Suprapubic skin (tissue), 4 donors: ENCODE data around the gene ARID3A. TPM values are rescaled to one million over a fixed set of nuclear protein-coding genes. Genes with fewer than 3 reads are reported as not detected.

Experiments used
- DNase-seq, 2 donors: peaks; one replicate each; pipeline ENCODE4 v3.0.0-alpha.2; 2019; ENCODE audit warnings: low spot score in 2 of 2
- H3K27ac ChIP-seq: fragments of 200-600 bp; sonication (generic); one replicate; pipeline ENCODE4 v1.5.1; 2019
- H3K27me3 ChIP-seq: fragments of 200-600 bp; sonication (generic); one replicate; pipeline ENCODE4 v1.5.1; 2019
- H3K36me3 ChIP-seq: fragments of 200-600 bp; sonication (generic); one replicate; pipeline ENCODE4 v1.5.1; 2019
- H3K4me1 ChIP-seq: fragments of 200-600 bp; sonication (generic); one replicate; pipeline ENCODE4 v1.5.1; 2019
- H3K4me3 ChIP-seq: fragments of 200-600 bp; sonication (generic); one replicate; pipeline ENCODE4 v1.5.1; 2019; ENCODE audit warnings: mild to moderate bottlenecking
- H3K9me3 ChIP-seq: fragments of 200-600 bp; sonication (generic); one replicate; pipeline ENCODE4 v1.5.1; 2019
- EP300 ChIP-seq: sonication (generic); formaldehyde crosslinking; IDR thresholded peaks from one replicate; pipeline ENCODE4 v1.6.1; 2017; ENCODE audit warnings: antibody characterized with exemption
- POLR2A ChIP-seq, 2 donors: fragments of 450-650 bp; IDR thresholded peaks; one replicate each; pipeline ENCODE4 v1.6.1; 2017; ENCODE audit warnings: antibody characterized with exemption in 2 of 2, mild to moderate bottlenecking in 2 of 2, moderate library complexity in 2 of 2
- POLR2AphosphoS5 ChIP-seq, 3 donors: sonication (generic); formaldehyde crosslinking; IDR thresholded peaks; one replicate each; pipeline ENCODE4 v1.6.1; 2017; ENCODE audit warnings: antibody characterized with exemption in 3 of 3
- WGBS: methylation state at CpG from one replicate; pipeline ENCODE4 v1.1.5; 2018; 5-methylcytosine and 5-hydroxymethylcytosine counted together
- total RNA-seq, 4 donors: library from RNA; depleted of rRNA; stranded (reverse); fragments of >200 nt; gene quantifications; one replicate each; pipeline ENCODE4 v1.1.0, GENCODE V29; 2016
- TF ChIP-seq, protein P1 (sequence below), 2 donors: fragments of 200-600 bp in 1 of 2; fragments of 450-650 bp in 1 of 2; sonication (generic) in 1 of 2; IDR thresholded peaks; one replicate each; pipeline ENCODE4 v1.5.1; 2016 to 2019; ENCODE audit warnings: antibody characterized with exemption in 2 of 2, mild to moderate bottlenecking in 1 of 2, moderate library complexity in 1 of 2

Gene ARID3A
- total RNA-seq, 4 donors from 2014 or later: 4.7 to 7.5 (median 6.1) TPM

DNA sequence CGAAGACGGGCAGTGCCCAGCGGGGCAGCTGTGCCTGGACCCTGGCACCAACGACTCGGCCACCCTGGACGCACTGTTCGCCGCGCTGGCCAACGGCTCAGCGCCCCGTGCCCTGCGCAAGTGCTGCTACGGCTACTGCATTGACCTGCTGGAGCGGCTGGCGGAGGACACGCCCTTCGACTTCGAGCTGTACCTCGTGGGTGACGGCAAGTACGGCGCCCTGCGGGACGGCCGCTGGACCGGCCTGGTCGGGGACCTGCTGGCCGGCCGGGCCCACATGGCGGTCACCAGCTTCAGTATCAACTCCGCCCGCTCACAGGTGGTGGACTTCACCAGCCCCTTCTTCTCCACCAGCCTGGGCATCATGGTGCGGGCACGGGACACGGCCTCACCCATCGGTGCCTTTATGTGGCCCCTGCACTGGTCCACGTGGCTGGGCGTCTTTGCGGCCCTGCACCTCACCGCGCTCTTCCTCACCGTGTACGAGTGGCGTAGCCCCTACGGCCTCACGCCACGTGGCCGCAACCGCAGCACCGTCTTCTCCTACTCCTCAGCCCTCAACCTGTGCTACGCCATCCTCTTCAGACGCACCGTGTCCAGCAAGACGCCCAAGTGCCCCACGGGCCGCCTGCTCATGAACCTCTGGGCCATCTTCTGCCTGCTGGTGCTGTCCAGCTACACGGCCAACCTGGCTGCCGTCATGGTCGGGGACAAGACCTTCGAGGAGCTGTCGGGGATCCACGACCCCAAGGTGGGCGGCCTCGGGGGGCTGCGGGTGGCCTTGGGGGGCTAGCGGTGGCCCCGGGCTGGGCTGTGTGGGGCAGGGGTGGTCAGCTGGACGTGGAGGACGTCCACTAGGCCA, 79.2 kb downstream of the ARID3A start:
- Histone ChIP-seq H3K27me3 (peaks cover 33% of the 10 kb centered on the region), H3K27ac (no peak overlapping the region), H3K4me1 (peaks cover 19% of the 10 kb centered on the region), H3K4me3 (no peak overlapping the region), H3K36me3 (peaks cover 17% of the 10 kb centered on the region), H3K9me3 (no peaks in the 10 kb centered on the region)
- DNase-seq: no peak
- WGBS: 87% methylated on average over 40 of the region's 70 CpGs
- TF ChIP-seq, protein P1, sequence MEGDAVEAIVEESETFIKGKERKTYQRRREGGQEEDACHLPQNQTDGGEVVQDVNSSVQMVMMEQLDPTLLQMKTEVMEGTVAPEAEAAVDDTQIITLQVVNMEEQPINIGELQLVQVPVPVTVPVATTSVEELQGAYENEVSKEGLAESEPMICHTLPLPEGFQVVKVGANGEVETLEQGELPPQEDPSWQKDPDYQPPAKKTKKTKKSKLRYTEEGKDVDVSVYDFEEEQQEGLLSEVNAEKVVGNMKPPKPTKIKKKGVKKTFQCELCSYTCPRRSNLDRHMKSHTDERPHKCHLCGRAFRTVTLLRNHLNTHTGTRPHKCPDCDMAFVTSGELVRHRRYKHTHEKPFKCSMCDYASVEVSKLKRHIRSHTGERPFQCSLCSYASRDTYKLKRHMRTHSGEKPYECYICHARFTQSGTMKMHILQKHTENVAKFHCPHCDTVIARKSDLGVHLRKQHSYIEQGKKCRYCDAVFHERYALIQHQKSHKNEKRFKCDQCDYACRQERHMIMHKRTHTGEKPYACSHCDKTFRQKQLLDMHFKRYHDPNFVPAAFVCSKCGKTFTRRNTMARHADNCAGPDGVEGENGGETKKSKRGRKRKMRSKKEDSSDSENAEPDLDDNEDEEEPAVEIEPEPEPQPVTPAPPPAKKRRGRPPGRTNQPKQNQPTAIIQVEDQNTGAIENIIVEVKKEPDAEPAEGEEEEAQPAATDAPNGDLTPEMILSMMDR (IDR thresholded peaks at IDR 0.05): no peak
- TF ChIP-seq POLR2AphosphoS5 (IDR thresholded peaks at IDR 0.05) (no peak), POLR2A (IDR thresholded peaks at IDR 0.05) (no peak), EP300 (no peak)

DNA sequence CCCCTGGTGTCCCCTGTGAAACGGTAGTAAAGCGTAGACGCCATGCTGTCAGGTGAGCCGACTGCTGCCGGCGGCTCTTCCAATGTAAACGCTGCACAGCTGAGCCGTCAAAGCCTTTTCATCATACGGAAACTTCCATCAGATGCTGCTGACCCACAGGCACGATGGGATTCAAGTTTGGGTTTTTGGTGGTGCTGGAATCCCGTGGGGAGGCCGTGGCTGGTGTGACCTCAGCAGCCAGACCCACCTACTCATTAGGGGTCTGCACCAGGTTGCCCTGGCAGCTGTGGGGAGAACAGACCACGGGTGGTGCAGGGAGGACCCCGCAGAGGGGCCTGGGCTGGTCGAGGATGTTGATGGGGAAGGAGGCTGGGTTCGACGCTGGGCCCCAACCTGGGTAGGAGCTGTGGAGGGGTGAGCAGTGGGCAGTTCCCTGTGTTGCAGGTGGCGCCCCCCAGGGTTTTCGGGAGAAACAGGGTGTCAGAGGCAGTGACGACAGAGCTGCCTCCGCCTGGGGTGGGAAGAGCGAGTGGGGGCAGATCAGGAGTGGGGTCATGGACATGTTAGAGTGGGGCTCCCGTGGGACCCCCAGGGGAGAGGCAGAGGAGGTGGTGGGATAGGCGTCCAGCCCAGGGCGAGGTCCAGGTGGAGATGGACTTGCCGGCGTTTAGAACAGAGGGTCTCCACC, 81.0 kb downstream of the ARID3A start:
- Histone ChIP-seq H3K27me3 (peaks cover 15% of the 10 kb centered on the region), H3K4me3 (no peak overlapping the region), H3K4me1 (peaks cover 1% of the 10 kb centered on the region), H3K36me3 (peaks cover 35% of the 10 kb centered on the region), H3K27ac (no peak overlapping the region), H3K9me3 (no peaks in the 10 kb centered on the region)
- 69% methylated on average over 19 of the region's 27 CpGs for WGBS
- TF ChIP-seq, protein P1 (IDR thresholded peaks at IDR 0.05): no peak
- TF ChIP-seq POLR2AphosphoS5 (IDR thresholded peaks at IDR 0.05) (no peak), POLR2A (IDR thresholded peaks at IDR 0.05) (no peak), EP300 (no peak)
- no peak for DNase-seq

DNA sequence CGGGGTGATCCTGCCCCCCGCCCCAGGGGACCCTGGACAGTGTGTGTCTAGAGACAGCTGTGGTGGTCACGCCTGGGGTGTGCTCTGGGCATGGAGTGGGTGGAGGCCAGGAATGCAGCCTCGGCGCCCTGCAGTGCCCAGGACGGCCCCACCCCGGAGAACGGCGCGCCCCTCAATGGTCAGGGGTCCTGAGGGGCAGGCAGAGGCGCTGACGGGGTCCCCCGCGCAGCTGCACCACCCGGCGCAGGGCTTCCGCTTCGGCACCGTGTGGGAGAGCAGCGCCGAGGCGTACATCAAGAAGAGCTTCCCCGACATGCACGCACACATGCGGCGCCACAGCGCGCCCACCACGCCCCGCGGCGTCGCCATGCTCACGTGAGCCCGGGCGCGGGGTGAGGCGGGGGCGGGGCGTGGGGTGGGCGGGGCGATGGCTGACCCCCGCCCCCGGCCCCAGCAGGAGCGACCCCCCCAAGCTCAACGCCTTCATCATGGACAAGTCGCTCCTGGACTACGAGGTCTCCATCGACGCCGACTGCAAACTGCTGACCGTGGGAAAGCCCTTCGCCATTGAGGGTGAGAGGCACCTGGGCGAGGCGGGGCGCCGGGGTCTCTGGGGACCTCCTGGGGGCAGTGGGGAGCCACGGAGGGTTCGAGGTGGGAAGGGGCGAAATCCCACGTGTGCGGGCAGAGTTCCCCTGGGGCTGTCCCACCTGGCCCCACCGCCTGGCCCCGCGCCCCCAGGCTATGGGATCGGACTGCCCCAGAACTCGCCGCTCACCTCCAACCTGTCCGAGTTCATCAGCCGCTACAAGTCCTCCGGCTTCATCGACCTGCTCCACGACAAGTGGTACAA, 81.8 kb downstream of the ARID3A start:
- Histone ChIP-seq H3K9me3 (no peaks in the 10 kb centered on the region), H3K27me3 (peaks cover 11% of the 10 kb centered on the region), H3K36me3 (peaks cover 43% of the 10 kb centered on the region), H3K4me1 (no peaks in the 10 kb centered on the region), H3K4me3 (no peak overlapping the region), H3K27ac (no peak overlapping the region)
- WGBS: 92% methylated on average over 7 of the region's 73 CpGs
- TF ChIP-seq, protein P1 (IDR thresholded peaks at IDR 0.05): no peak
- no peak for DNase-seq

DNA sequence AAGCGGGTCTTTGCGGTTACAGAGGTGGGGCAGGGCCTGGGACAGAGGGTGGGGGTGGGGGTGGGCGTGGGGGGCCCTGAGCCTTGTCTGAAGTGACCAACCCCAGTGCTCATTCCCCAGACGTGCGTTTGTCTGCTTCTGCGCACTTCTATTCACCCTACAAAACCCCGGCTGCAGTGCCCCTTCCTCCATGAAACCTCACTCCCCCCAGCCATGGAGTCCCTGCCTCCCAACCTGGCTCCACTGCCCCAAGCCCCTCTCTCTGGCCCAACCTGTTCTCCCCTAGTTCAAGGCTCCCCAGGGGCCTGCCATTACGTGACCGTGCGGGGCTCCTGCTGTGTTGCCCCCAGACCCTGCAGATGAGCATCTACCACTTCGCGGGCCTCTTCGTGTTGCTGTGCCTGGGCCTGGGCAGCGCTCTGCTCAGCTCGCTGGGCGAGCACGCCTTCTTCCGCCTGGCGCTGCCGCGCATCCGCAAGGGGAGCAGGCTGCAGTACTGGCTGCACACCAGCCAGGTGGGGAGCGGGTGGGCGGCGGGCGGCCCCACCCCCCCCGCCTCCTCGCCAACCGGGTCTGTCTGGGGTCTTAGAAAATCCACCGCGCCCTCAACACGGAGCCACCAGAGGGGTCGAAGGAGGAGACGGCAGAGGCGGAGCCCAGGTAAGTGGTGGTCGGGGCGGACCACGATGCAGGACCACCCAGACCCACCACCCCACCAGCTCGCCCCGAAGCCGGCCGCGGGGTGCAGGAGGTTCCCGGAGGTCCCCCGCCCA, 82.6 kb downstream of the ARID3A start:
- 92% methylated on average over 11 of the region's 45 CpGs for WGBS
- TF ChIP-seq, protein P1 (IDR thresholded peaks at IDR 0.05): no peak
- TF ChIP-seq EP300: no peak
- no peak for TF ChIP-seq POLR2AphosphoS5 (IDR thresholded peaks at IDR 0.05)
- no peak for TF ChIP-seq POLR2A (IDR thresholded peaks at IDR 0.05)
- H3K27ac ChIP-seq: no peak overlapping the region

More for the DNA sequence above, 82.6 kb downstream of the ARID3A start:
- H3K36me3 ChIP-seq: peaks cover 51% of the 10 kb centered on the region
- H3K4me1 ChIP-seq: no peaks in the 10 kb centered on the region
- no peak overlapping the region for H3K4me3 ChIP-seq
- DNase-seq: no peak
- H3K9me3 ChIP-seq: no peaks in the 10 kb centered on the region
- peaks cover 2% of the 10 kb centered on the region for H3K27me3 ChIP-seq
